ENCODE measurements around the gene TCF4.

Gene TCF4

GRCh38 chr18:55588111-55588869, at the start of gene TCF4:
Gene TCF4, minus strand, starts transcription at chr18:55588192. Its CDS starts 1,076 bp downstream, at chr18:55587116.
- no peak for TF ChIP-seq CTCF (IDR thresholded peaks at IDR 0.05; ENCODE audit: extremely low read depth, insufficient read depth, missing control alignments)
- in situ Hi-C loops (cut with MboI; ENCODE audit: low pct_unique_long_range_greater_than_20kb, low sequenced_read_pairs, unreplicated experiment): no loop called here
- peak; percentile 56 for DNase-seq (ENCODE audit: low spot score)

- TF ChIP-seq CTCF (IDR thresholded peaks at IDR 0.05; ENCODE audit: extremely low read depth, insufficient read depth, missing control alignments): no peak
- in situ Hi-C loops (cut with MboI; ENCODE audit: low pct_unique_long_range_greater_than_20kb, low sequenced_read_pairs, unreplicated experiment): no loop called here
- DNase-seq (ENCODE audit: low spot score): no peak
Measured at GRCh38 chr18:55637204-55637603, 49.2 kb upstream of the TCF4 start.

- no peak for TF ChIP-seq CTCF (IDR thresholded peaks at IDR 0.05; ENCODE audit: extremely low read depth, insufficient read depth, missing control alignments)
- in situ Hi-C loops (cut with MboI; ENCODE audit: low pct_unique_long_range_greater_than_20kb, low sequenced_read_pairs, unreplicated experiment): no loop called here
- DNase-seq (ENCODE audit: low spot score): no peak
Measured at GRCh38 chr18:55635439-55635838, 47.4 kb upstream of the TCF4 start.

GRCh38 chr18:55634545-55634944, 46.6 kb upstream of the TCF4 start:
- DNase-seq (ENCODE audit: low spot score): no peak
- no peak for TF ChIP-seq CTCF (IDR thresholded peaks at IDR 0.05; ENCODE audit: extremely low read depth, insufficient read depth, missing control alignments)
- in situ Hi-C loops (cut with MboI; ENCODE audit: low pct_unique_long_range_greater_than_20kb, low sequenced_read_pairs, unreplicated experiment): no loop called here

- in situ Hi-C loops (cut with MboI; ENCODE audit: low pct_unique_long_range_greater_than_20kb, low sequenced_read_pairs, unreplicated experiment): no loop called here
- no peak for DNase-seq (ENCODE audit: low spot score)
- no peak for TF ChIP-seq CTCF (IDR thresholded peaks at IDR 0.05; ENCODE audit: extremely low read depth, insufficient read depth, missing control alignments)
Measured at GRCh38 chr18:55633032-55633431, 45.0 kb upstream of the TCF4 start.

- DNase-seq (ENCODE audit: low spot score): no peak
- TF ChIP-seq CTCF (IDR thresholded peaks at IDR 0.05; ENCODE audit: extremely low read depth, insufficient read depth, missing control alignments): no peak
- in situ Hi-C loops (cut with MboI; ENCODE audit: low pct_unique_long_range_greater_than_20kb, low sequenced_read_pairs, unreplicated experiment): no loop called here
Measured at GRCh38 chr18:55629133-55629532, 41.1 kb upstream of the TCF4 start.

Data from GM13977 (cell line).